SU-DHL-6 (cell line): ENCODE measurements around the gene PDCL3.

Source experiments
- H2AFZ ChIP-seq: fragments of 200-600 bp; sonication (generic); 2 replicates; pipeline ENCODE4 v1.6.1; 2014; ENCODE audit warnings: low read depth, mild to moderate bottlenecking, moderate library complexity, mixed read lengths, antibody characterized with exemption, low read length; ENCODE audit not compliant: severe bottlenecking
- H3F3A ChIP-seq: fragments of 200-600 bp; shearing (Covaris generic); 2 replicates; pipeline ENCODE4 v1.6.0; 2016; ENCODE audit warnings: antibody characterized with exemption, mild to moderate bottlenecking; ENCODE audit not compliant: insufficient read depth
- H3K27ac ChIP-seq: fragments of 200-600 bp; sonication (generic); 2 replicates; pipeline ENCODE4 v1.5.1; 2016; ENCODE audit warnings: low read depth, mild to moderate bottlenecking, low read length, moderate library complexity, mixed read lengths
- H3K27me3 ChIP-seq: fragments of 200-600 bp; sonication (generic), shearing (Covaris generic); 2 replicates; pipeline ENCODE4 v1.6.0; 2014; ENCODE audit warnings: mild to moderate bottlenecking, low read length
- H3K36me3 ChIP-seq: fragments of 200-600 bp; sonication (generic); 2 replicates; pipeline ENCODE4 v1.6.1; 2014; ENCODE audit warnings: mild to moderate bottlenecking, low read length, mixed read lengths
- H3K4me2 ChIP-seq: fragments of 300-600, 200-600 bp; shearing (Covaris generic), sonication (generic); 2 replicates; pipeline ENCODE4 v1.6.0; 2014; ENCODE audit warnings: low read length, low read depth, mild to moderate bottlenecking; ENCODE audit not compliant: poor library complexity, severe bottlenecking
- H3K4me3 ChIP-seq: fragments of 200-600 bp; sonication (generic); 2 replicates; pipeline ENCODE4 v1.5.1; 2014; ENCODE audit warnings: antibody characterized with exemption, low read length, mild to moderate bottlenecking, mixed read lengths; ENCODE audit not compliant: insufficient read depth, poor library complexity, severe bottlenecking
- H3K79me2 ChIP-seq: fragments of 200-600 bp; sonication (generic); 2 replicates; pipeline ENCODE4 v1.6.1; 2014; ENCODE audit warnings: mild to moderate bottlenecking, low read length, moderate library complexity; ENCODE audit not compliant: insufficient read depth
- H3K9ac ChIP-seq: fragments of 200-600 bp; sonication (generic); 2 replicates; pipeline ENCODE4 v1.7.0; 2014; ENCODE audit warnings: mild to moderate bottlenecking, low read length
- H3K9me2 ChIP-seq: fragments of 200-600 bp; sonication (generic); replicated peaks from 2 replicates; pipeline ENCODE4 v1.6.1; 2014; ENCODE audit warnings: low read length; ENCODE audit not compliant: insufficient read depth
- H3K9me3 ChIP-seq: fragments of 200-600 bp; sonication (generic); 2 replicates; pipeline ENCODE4 v1.6.1; 2014; ENCODE audit warnings: low read length, mixed read lengths; ENCODE audit not compliant: insufficient read depth
- H4K20me1 ChIP-seq: fragments of 200-600 bp; sonication (generic); 2 replicates; pipeline ENCODE4 v1.6.1; 2014; ENCODE audit warnings: low read depth, mild to moderate bottlenecking, antibody characterized with exemption, low read length, moderate library complexity, mixed read lengths
- EZH2phosphoT487 ChIP-seq: fragments of 200-600 bp; sonication (generic), shearing (Covaris generic); conservative IDR thresholded peaks from 2 replicates; pipeline ENCODE4 v1.6.1; 2018; ENCODE audit warnings: mild to moderate bottlenecking, antibody characterized with exemption, low read length, moderate library complexity, mixed read lengths
- TF ChIP-seq, protein P1 (sequence below): fragments of 200-600 bp; sonication (generic); IDR thresholded peaks from one replicate; pipeline ENCODE4 v1.5.1; 2017; ENCODE audit warnings: antibody characterized with exemption, mild to moderate bottlenecking, low read length, moderate library complexity; ENCODE audit not compliant: insufficient read depth, poor library complexity, severe bottlenecking

The PDCL3 gene

DNA sequence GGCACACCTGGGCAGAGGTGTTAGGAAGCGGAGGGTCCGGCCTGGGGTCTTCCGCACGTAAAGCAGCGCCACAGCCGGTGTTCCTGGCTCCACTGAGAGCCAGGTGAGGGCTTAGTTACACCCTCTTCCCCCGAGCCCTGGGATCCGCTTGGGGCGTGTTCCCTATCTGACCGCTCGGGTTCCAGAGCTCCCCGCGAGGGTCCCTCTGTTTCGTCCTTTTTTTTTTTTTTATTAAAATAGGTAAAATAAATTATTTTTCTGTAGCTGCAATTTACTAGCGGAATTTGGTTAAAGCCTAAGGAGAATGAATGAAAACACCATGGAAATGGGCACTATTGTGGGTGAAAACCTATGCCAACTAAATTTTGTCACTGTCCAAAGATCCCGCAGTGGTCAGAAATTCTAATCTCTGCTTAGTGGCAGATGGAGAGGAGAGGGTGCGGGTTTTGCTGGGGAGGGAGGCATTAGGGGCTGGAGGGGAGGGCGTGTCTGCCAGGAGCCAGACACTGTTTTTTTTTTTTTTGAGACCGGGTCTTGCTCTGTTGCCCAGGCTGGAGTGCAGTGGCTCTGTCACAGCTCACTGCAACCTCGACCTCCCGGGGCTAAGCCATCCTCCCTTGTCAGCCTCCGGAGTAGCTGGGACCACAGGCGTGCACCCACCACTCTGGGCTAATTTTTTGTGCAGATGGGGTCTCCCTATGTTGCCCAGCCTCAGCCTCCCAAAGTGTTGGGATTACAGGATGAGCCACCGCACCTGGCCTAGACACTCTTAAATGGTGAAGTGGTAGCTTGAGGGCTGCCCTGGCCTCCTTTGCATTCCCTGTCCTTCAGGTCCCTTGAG, 834 bp downstream of the PDCL3 start:
- Histone ChIP-seq H3K79me2 (peaks cover 15% of the 10 kb centered on the region; the same call in 1 of the 2 replicates), H3F3A (peaks cover 13% of the 10 kb centered on the region), H3K4me2 (peak overlapping the region; percentile 99), H3K9me3 (no peaks in the 10 kb centered on the region), H3K27ac (peak overlapping the region; percentile 84), H2AFZ (peak overlapping the region; percentile 86), H3K36me3 (no peaks in the 10 kb centered on the region), H3K9me2 (no peaks in the 10 kb centered on the region), H3K9ac (peak overlapping the region; percentile 81), H4K20me1 (no peaks in the 10 kb centered on the region), H3K4me3 (peak overlapping the region; percentile 83), H3K27me3 (no peaks in the 10 kb centered on the region)
- TF ChIP-seq, protein P1, sequence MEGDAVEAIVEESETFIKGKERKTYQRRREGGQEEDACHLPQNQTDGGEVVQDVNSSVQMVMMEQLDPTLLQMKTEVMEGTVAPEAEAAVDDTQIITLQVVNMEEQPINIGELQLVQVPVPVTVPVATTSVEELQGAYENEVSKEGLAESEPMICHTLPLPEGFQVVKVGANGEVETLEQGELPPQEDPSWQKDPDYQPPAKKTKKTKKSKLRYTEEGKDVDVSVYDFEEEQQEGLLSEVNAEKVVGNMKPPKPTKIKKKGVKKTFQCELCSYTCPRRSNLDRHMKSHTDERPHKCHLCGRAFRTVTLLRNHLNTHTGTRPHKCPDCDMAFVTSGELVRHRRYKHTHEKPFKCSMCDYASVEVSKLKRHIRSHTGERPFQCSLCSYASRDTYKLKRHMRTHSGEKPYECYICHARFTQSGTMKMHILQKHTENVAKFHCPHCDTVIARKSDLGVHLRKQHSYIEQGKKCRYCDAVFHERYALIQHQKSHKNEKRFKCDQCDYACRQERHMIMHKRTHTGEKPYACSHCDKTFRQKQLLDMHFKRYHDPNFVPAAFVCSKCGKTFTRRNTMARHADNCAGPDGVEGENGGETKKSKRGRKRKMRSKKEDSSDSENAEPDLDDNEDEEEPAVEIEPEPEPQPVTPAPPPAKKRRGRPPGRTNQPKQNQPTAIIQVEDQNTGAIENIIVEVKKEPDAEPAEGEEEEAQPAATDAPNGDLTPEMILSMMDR: no peak
- no peak for TF ChIP-seq EZH2phosphoT487

DNA sequence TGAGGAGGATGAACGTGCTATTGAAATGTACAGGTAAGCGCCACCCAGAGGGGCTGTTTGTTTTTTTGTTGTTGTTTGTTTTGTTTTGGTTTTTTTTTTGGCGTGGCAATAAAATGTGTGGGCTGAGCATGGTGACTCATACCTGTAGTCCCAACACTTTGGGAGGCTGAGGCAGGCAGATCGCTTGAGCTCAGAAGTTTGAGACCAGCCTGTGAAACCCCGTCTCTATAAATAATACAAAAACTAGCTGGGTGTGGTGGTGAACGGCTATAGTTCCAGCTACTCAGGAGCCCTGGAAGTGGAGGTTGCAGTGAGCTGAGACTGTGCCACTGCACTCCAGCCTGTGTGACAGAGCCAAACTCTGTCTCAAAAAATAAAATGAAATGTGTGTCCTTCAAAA, 6.2 kb downstream of the PDCL3 start:
- Histone ChIP-seq H3K9me3 (no peaks in the 10 kb centered on the region), H3K4me2 (no peak overlapping the region), H3K27me3 (no peaks in the 10 kb centered on the region), H3K27ac (no peak overlapping the region), H3K79me2 (0 out of 2 replicates have a peak, but pooled peaks cover 8% of the 10 kb centered on the region), H3K9me2 (no peaks in the 10 kb centered on the region), H3K4me3 (no peak overlapping the region), H2AFZ (no peak overlapping the region), H4K20me1 (no peaks in the 10 kb centered on the region), H3K9ac (no peak overlapping the region), H3F3A (no peaks in the 10 kb centered on the region), H3K36me3 (no peaks in the 10 kb centered on the region; the same call in 1 of the 2 replicates)
- no peak for TF ChIP-seq EZH2phosphoT487
- TF ChIP-seq, protein P1: no peak

DNA sequence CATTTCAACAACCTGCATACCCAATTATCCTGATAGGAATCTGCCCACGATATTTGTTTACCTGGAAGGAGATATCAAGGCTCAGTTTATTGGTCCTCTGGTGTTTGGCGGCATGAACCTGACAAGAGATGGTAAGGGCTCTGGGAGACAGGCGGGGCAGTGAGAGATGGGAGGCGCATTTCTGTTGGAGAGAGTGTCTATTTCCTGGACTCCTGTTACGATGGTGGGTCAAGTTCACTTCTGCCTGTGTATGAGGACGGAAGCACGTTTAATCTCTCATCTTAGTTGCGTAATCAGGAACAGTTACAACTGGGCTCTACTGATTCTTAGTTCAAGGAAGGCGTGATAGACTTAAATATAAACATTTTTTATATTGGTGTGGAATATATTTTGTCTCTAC, 8.9 kb downstream of the PDCL3 start:
- Histone ChIP-seq H3K9me2 (no peaks in the 10 kb centered on the region), H3F3A (no peaks in the 10 kb centered on the region), H3K4me3 (no peak overlapping the region), H3K9ac (no peak overlapping the region), H3K27ac (no peak overlapping the region), H3K4me2 (no peak overlapping the region), H2AFZ (no peak overlapping the region), H4K20me1 (no peaks in the 10 kb centered on the region), H3K27me3 (no peaks in the 10 kb centered on the region), H3K9me3 (no peaks in the 10 kb centered on the region), H3K79me2 (no peaks in the 10 kb centered on the region), H3K36me3 (no peaks in the 10 kb centered on the region; the same call in 1 of the 2 replicates)
- TF ChIP-seq, protein P1: no peak
- TF ChIP-seq EZH2phosphoT487: no peak
